Central memory CD4-positive, alpha-beta T cell (primary cell): ENCODE results near the gene CGB7.

Experiments
- DNase-seq: peaks from one replicate; pipeline ENCODE4 v3.0.0; 2022

CGB7 gene

DNA sequence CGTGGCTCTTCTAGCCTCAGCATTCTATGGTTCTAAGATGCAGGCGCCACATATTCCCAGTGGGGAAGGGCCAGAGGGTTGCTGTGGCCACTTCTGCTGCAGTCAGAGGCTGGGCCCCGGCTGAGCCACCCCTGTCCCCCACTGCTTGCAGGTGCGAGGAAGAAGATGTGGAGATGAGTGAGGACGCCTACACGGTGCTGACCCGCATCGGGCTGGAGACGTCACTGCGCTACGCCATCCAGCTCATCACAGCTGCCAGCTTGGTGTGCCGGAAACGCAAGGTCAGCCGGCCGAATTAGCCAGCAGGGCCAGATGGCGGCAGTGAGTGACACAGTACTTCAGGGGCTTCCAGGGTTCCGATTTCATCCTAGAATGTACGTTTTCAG, 42.7 kb downstream of the CGB7 start:
- no peak for DNase-seq

DNA sequence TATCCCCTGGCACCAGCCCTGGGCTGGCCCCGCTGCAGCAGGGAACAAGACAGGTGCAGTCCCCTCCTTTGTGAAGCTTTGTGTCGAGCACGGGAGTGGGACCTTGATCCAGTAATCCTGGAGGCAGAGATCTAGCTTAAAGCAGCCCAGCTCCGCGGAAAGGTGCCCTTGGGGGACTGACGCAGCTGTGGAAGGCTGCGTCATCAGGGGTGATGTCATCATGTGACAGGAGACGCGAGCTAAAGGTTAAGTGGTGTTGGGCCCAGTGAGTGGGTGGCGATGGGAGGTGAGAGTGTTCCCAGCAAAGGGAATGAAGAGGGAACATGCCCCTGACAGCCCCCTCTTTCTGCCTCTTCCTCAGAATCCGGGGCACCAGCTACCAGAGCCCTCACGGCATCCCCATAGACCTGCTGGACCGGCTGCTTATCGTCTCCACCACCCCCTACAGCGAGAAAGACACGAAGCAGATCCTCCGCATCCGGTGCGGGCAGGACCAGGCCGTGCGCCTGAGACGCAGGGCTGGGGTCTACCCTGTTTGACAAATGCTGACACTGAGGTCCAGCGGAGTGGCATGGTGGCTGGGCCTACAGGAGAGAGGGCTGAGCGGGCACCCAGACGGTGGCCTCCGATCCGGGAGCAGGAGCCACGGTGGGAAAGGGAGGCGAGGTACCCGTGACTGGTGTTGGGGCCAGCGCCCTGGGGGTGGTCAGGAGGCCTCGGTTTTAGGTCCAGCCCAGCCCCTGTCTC, 43.3 kb downstream of the CGB7 start:
- no peak for DNase-seq

DNA sequence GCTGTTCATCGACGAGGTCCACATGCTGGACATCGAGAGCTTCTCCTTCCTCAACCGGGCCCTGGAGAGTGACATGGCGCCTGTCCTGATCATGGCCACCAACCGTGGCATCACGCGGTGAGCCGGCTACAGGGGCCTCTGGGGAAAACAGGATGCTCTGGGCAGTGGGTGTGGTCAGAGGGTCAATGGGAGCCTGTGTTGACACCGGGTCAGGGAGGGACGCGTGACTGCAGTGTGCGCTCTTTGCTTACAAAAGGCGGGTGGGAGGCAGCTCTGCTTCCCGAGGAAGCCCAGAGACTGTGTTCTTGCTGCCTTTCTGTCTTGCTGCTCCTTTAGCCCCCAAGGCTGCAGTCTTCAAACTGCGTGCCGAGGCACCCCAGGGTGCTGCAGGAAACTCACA, 46.4 kb downstream of the CGB7 start:
- no peak for DNase-seq

DNA sequence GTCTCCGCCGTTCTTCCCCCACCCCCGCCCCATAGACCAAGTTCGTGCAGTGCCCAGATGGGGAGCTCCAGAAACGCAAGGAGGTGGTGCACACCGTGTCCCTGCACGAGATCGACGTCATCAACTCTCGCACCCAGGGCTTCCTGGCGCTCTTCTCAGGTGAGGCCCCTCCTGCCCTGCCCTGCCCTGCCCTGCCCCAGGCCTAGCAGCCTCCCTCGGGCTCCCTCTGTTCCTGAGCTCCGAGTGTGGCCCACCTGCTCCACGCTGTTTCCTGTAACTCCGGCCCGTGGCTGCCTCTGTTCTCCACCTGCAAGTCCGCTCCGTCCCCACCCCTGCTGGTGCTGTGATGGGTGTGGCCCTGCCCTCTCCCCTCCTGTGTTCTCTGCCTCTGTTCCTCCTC, 47.1 kb downstream of the CGB7 start:
- no peak for DNase-seq

DNA sequence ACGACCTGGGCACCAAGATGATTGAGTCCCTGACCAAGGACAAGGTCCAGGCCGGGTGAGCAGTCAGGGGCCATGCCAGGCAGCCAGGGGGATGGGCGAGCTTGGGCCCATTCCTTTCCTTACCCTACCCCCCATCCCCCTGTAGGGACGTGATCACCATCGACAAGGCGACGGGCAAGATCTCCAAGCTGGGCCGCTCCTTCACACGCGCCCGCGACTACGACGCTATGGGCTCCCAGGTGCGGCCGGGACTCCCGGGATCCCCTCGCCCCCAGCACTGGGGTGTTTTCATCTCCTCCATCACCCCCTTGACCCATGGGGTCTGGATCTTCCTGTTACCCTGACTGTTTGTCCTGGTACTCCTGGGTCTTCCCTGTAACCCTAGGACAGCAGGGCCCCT, 47.7 kb downstream of the CGB7 start:
- no peak for DNase-seq

DNA sequence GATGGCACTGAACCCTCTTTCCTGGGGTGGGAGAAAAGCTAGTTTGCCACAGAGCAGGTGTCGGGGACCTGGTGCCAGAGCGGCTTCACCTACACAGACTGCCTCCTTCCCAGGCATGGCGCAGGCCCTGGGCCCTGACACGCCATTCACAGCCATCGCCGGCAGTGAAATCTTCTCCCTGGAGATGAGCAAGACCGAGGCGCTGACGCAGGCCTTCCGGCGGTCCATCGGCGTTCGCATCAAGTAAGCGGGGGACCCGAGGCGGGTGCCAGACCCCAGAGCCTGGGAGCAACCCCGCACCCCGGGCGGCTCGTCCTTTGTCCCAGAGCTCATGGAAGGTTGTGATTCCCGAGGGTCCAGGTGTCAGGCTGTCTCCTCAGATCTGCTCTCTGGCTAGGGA, 50.6 kb downstream of the CGB7 start:
- no peak for DNase-seq

DNA sequence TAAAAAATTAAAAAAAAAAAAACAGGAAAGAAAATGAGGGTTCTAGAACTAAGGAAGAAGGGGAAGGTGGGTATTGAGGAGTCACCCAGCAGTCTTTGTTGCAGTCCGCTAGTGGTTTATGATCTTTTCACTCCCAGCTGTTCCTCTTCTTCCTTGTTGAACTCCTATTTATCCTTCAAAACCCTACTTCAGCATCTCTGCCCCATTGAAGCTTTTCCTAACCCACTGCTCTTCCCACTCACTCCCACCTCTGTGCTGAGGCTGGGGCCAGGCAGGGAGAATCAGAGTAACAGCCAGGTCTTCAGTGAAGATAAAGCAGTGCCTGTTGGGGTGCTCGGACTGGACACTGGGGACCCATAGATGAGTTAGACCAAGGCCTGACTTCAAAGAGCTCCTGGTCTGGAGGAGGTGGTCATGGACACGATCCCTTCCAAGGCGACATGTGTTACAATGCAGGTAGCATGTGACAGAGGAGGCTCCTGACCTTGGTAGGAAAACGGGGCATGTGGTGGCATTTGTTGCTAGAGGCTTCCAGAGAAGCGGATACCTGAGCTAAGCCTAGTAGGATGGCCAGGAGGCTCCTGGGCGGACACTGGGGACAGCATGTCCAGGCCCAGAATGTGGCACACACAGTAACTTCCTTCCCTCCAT, 52.5 kb downstream of the CGB7 start:
- DNase-seq = no peak
